Ishikawa (cell line): ENCODE results near the gene MCF2L.

ENCODE experiments used
- CEBPB ChIP-seq: IDR thresholded peaks from 2 replicates; pipeline ENCODE4 v1.6.1; 2012
- CREB1 ChIP-seq: IDR thresholded peaks from 2 replicates; pipeline ENCODE4 v1.6.1; 2012; ENCODE audit warnings: low read depth
- EGR1 ChIP-seq: IDR thresholded peaks from 2 replicates; pipeline ENCODE4 v1.6.1; 2012
- EP300 ChIP-seq: IDR thresholded peaks from 2 replicates; pipeline ENCODE4 v1.6.1; 2012; ENCODE audit warnings: borderline replicate concordance
- FOXM1 ChIP-seq: IDR thresholded peaks from 2 replicates; pipeline ENCODE4 v1.6.1; 2012; ENCODE audit warnings: low read depth, borderline replicate concordance
- MAX ChIP-seq: IDR thresholded peaks from 2 replicates; pipeline ENCODE4 v1.6.1; 2012
- NFIC ChIP-seq: IDR thresholded peaks from 2 replicates; pipeline ENCODE4 v1.6.1; 2012
- RAD21 ChIP-seq: IDR thresholded peaks from 2 replicates; pipeline ENCODE4 v1.6.1; 2012; ENCODE audit warnings: low read depth
- REST ChIP-seq: IDR thresholded peaks from 2 replicates; pipeline ENCODE4 v1.6.1; 2012; ENCODE audit warnings: low read depth, mild to moderate bottlenecking
- TAF1 ChIP-seq: IDR thresholded peaks from 2 replicates; pipeline ENCODE4 v1.6.1; 2012; ENCODE audit warnings: low read depth, mild to moderate bottlenecking
- TCF12 ChIP-seq: IDR thresholded peaks from 2 replicates; pipeline ENCODE4 v1.6.1; 2012; ENCODE audit warnings: low read depth
- TEAD4 ChIP-seq: IDR thresholded peaks from 2 replicates; pipeline ENCODE4 v1.6.1; 2012
- USF1 ChIP-seq: IDR thresholded peaks from 2 replicates; pipeline ENCODE4 v1.6.1; 2012
- YY1 ChIP-seq: IDR thresholded peaks from 2 replicates; pipeline ENCODE4 v1.6.1; 2012; ENCODE audit warnings: low read depth
- ZBTB7A ChIP-seq: IDR thresholded peaks from 2 replicates; pipeline ENCODE4 v1.6.1; 2012; ENCODE audit warnings: low read depth

MCF2L gene

GRCh38 chr13:113034451-113035212 is 65.6 kb downstream of the MCF2L start:
- TF ChIP-seq CREB1 (no peak), RAD21 (peak; percentile 87), ZBTB7A (no peak), YY1 (no peak), EP300 (no peak), USF1 (no peak), MAX (no peak), EGR1 (no peak), REST (no peak), CEBPB (0 out of 2 replicates have a peak, but pooled peaks have one; percentile 8), TEAD4 (no peak)

- no peak for TF ChIP-seq NFIC
- no peak for TF ChIP-seq TAF1
- no peak for TF ChIP-seq EGR1
- TF ChIP-seq ZBTB7A: no peak
- no peak for TF ChIP-seq TCF12
- TF ChIP-seq CREB1: no peak
- TF ChIP-seq CEBPB: no peak
- TF ChIP-seq REST: no peak
- TF ChIP-seq USF1: no peak
- no peak for TF ChIP-seq MAX
- TF ChIP-seq FOXM1: no peak
- no peak for TF ChIP-seq YY1
- TF ChIP-seq RAD21: no peak
- TF ChIP-seq TEAD4: no peak
- no peak for TF ChIP-seq EP300
Measured at GRCh38 chr13:113035213-113035800, 66.3 kb downstream of the MCF2L start.

- TF ChIP-seq REST (no peak), CREB1 (no peak), USF1 (no peak), ZBTB7A (no peak), CEBPB (no peak), EP300 (no peak), EGR1 (no peak), FOXM1 (no peak), YY1 (no peak), MAX (no peak), TAF1 (no peak), NFIC (no peak), RAD21 (no peak), TEAD4 (no peak), TCF12 (no peak)
Measured at GRCh38 chr13:113036401-113036800, 67.4 kb downstream of the MCF2L start.
